GM12878 (cell line): ENCODE measurements around the gene MIGA2. TPM values are rescaled to one million over a fixed set of nuclear protein-coding genes. Genes with fewer than 3 reads are reported as not detected.

Source experiments
- ATAC-seq: fragments of 200-7000 bp; cut with Tn5 transposase; 3 replicates; pipeline ENCODE4 v1.9.1; 2020; ENCODE audit warnings: mild to moderate bottlenecking, moderate library complexity
- BruUV-seq: library from RNA; stranded (reverse); fragments of 400-500 nt; replicated peaks from 2 replicates; lab custom pipeline; 2021; lab: Mats Ljungman, UMichigan
- CTCF ChIA-PET: fragments of 300-600 bp; sonication (Branson Sonifier 250); formaldehyde crosslinking; extraction: SDS; loops from one replicate; lab custom pipeline; 2021; ENCODE audit warnings: inconsistent platforms; lab: Yijun Ruan, JAX
- POLR2A ChIA-PET: fragments of 350-600 bp; formaldehyde crosslinking; extraction: SDS; loops from one replicate; lab custom pipeline; 2021; ENCODE audit warnings: inconsistent platforms; lab: Charles Lee
- RAD21 ChIA-PET: fragments of 300-600 bp; sonication (Branson Sonifier 250); formaldehyde crosslinking; loops from one replicate; lab custom pipeline; 2023; ENCODE audit warnings: antibody characterized with exemption; ENCODE audit not compliant: unreplicated experiment; lab: Charles Lee
- SMC1A ChIA-PET: fragments of 300-600 bp; sonication (Branson Sonifier 250); formaldehyde crosslinking; loops from one replicate; lab custom pipeline; 2023; ENCODE audit not compliant: unreplicated experiment, uncharacterized antibody; lab: Charles Lee
- DNase-seq: peaks from one replicate; pipeline ENCODE4 v3.0.0-alpha.2; 2011; ENCODE audit warnings: low read depth, low spot score
- FAIRE-seq: peaks from 3 replicates; lab custom pipeline; 2011; peaks lifted over from hg19 to GRCh38; lab: Jason Lieb, UNC
- H2AFZ ChIP-seq: 2 replicates; pipeline ENCODE4 v1.6.0; 2011; ENCODE audit warnings: low read depth, low read length, control low read depth; ENCODE audit not compliant: control insufficient read depth
- H3K27ac ChIP-seq: 2 replicates; pipeline ENCODE4 v1.5.1; 2011; ENCODE audit warnings: control low read depth; ENCODE audit not compliant: control insufficient read depth, insufficient read depth
- H3K27me3 ChIP-seq, 2 experiments: replicated peaks in 1 of 2; 2 replicates each; pipeline versions ENCODE4 v1.6.0 to v1.6.1; 2011; ENCODE audit warnings: low read length in 1 of 2; ENCODE audit not compliant: control insufficient read depth in 2 of 2, insufficient read depth in 2 of 2
- H3K36me3 ChIP-seq, 2 experiments: 2 replicates each; pipeline ENCODE4 v1.5.1; 2011; ENCODE audit warnings: low read length in 1 of 2; ENCODE audit not compliant: control insufficient read depth in 2 of 2, insufficient read depth in 2 of 2
- H3K4me1 ChIP-seq: 2 replicates; pipeline ENCODE4 v1.6.1; 2011; ENCODE audit warnings: mild to moderate bottlenecking, low read length, moderate library complexity, mixed read lengths; ENCODE audit not compliant: control insufficient read depth, insufficient read depth
- H3K4me2 ChIP-seq: 2 replicates; pipeline ENCODE4 v1.6.0; 2011; ENCODE audit warnings: control low read depth; ENCODE audit not compliant: control insufficient read depth, insufficient read depth
- H3K4me3 ChIP-seq: fragments of 200-600 bp; sonication (generic); 2 replicates; pipeline ENCODE4 v1.5.1; 2016
- H3K79me2 ChIP-seq: 2 replicates; pipeline ENCODE4 v1.6.0; 2011; ENCODE audit warnings: low read length; ENCODE audit not compliant: control insufficient read depth, insufficient read depth
- H3K9ac ChIP-seq: 2 replicates; pipeline ENCODE4 v1.8.0; 2011; ENCODE audit warnings: low read length, control low read depth, mixed read lengths; ENCODE audit not compliant: control insufficient read depth, insufficient read depth
- H3K9me3 ChIP-seq: replicated peaks from 3 replicates; pipeline ENCODE4 v1.5.1; 2011; ENCODE audit warnings: mild to moderate bottlenecking, low read length; ENCODE audit not compliant: control insufficient read depth, insufficient read depth
- H4K20me1 ChIP-seq: 2 replicates; pipeline ENCODE4 v1.6.0; 2011; ENCODE audit not compliant: control insufficient read depth, insufficient read depth
- ATF2 ChIP-seq: IDR thresholded peaks from 2 replicates; pipeline ENCODE4 v1.6.1; 2012; ENCODE audit warnings: low read length, inconsistent platforms
- BACH1 ChIP-seq: fragments of 450-650 bp; IDR thresholded peaks from 2 replicates; pipeline ENCODE4 v1.6.1; 2017; ENCODE audit warnings: mild to moderate bottlenecking, borderline replicate concordance
- CHD1 ChIP-seq: IDR thresholded peaks from 2 replicates; pipeline ENCODE4 v1.6.1; 2012; ENCODE audit warnings: low read depth, low read length, improper control_type of control experiment
- E2F4 ChIP-seq: IDR thresholded peaks from 2 replicates; pipeline ENCODE4 v1.6.1; 2012; ENCODE audit warnings: low read depth, low read length, improper control_type of control experiment
- EED ChIP-seq: sonication (generic); IDR thresholded peaks from 2 replicates; pipeline ENCODE4 v1.6.1; 2016; ENCODE audit warnings: antibody characterized with exemption, low read depth
- IRF5 ChIP-seq: fragments of 450-650 bp; IDR thresholded peaks from 2 replicates; pipeline ENCODE4 v1.6.1; 2017; ENCODE audit warnings: borderline replicate concordance
- JUND ChIP-seq: IDR thresholded peaks from 2 replicates; pipeline ENCODE4 v1.6.1; 2012; ENCODE audit warnings: low read depth, mild to moderate bottlenecking, low read length, improper control_type of control experiment, moderate library complexity
- NFYA ChIP-seq: IDR thresholded peaks from 2 replicates; pipeline ENCODE4 v1.6.1; 2011; ENCODE audit warnings: low read depth, mild to moderate bottlenecking, low read length, improper control_type of control experiment, borderline replicate concordance
- NRF1 ChIP-seq: conservative IDR thresholded peaks from 2 replicates; pipeline ENCODE4 v1.6.1; 2011; ENCODE audit warnings: mild to moderate bottlenecking, low read depth, low read length, improper control_type of control experiment
- PAX5 ChIP-seq: IDR thresholded peaks from 2 replicates; pipeline ENCODE4 v1.6.1; 2011; ENCODE audit warnings: low read depth, low read length, borderline replicate concordance
- RAD51 ChIP-seq: fragments of 450-650 bp; IDR thresholded peaks from 2 replicates; pipeline ENCODE4 v1.6.1; 2016; ENCODE audit warnings: moderate library complexity, mild to moderate bottlenecking, inconsistent platforms
- REST ChIP-seq: IDR thresholded peaks from 2 replicates; pipeline ENCODE4 v1.6.1; 2012; ENCODE audit warnings: mild to moderate bottlenecking, low read depth, low read length
- RUNX3 ChIP-seq: IDR thresholded peaks from 2 replicates; pipeline ENCODE4 v1.6.1; 2012; ENCODE audit warnings: low read length, inconsistent platforms
- SREBF2 ChIP-seq: IDR thresholded peaks from 2 replicates; pipeline ENCODE4 v1.6.1; 2012; ENCODE audit warnings: mild to moderate bottlenecking, low read length
- TARDBP ChIP-seq: IDR thresholded peaks from 2 replicates; pipeline ENCODE4 v1.6.1; 2016; ENCODE audit warnings: borderline replicate concordance
- WGBS: methylation state at CpG from one replicate; pipeline ENCODE4 v1.1.6; 2016; ENCODE audit warnings: low lambda C conversion rate; ENCODE audit not compliant: insufficient replicate concordance, insufficient coverage; ENCODE audit errors: missing lambda C conversion rate; 5-methylcytosine and 5-hydroxymethylcytosine counted together
- in situ Hi-C: fragments of 300-500 bp; cut with MboI; formaldehyde crosslinking; loops from 9 replicates; pipeline ENCODE4 v1.14.3; 2018; ENCODE audit warnings: mixed read lengths
- intact Hi-C: fragments of 100-400 bp; cut with micrococcal nuclease; formaldehyde crosslinking; loops from one replicate; pipeline ENCODE4 v1.14.2; 2022; ENCODE audit not compliant: unreplicated experiment
- polyA plus RNA-seq, 11 experiments: library from polyadenylated mRNA; depleted of rRNA in 4 of 11; unstranded in 6 of 11; stranded (reverse) in 5 of 11; fragments of >200 nt; fragmentation: Nextera tagmentation in 4 of 11; fragmentation: Illumina TruSeq in 1 of 11; extraction: Ambion mirVana in 4 of 11; extraction: Trizol in 1 of 11; gene quantifications; 1 replicate in 1 of 11; 2 replicates in 10 of 11; pipeline versions ENCODE4 v1.2.1 to v1.2.3, GENCODE V29; 2011 to 2016; ENCODE audit warnings: inconsistent platforms in 2 of 11, missing spikeins in 2 of 11, low read depth in 1 of 11
- total RNA-seq, 4 experiments: library from RNA; depleted of rRNA in 3 of 4; stranded (reverse); fragments of >200 nt in 3 of 4; fragmentation: Illumina TruSeq in 1 of 4; extraction: Trizol in 1 of 4; gene quantifications; 2 replicates each; pipeline versions ENCODE4 v1.2.1 to v1.2.3, GENCODE V29; 2013 to 2021

Gene MIGA2
- total and polyA plus RNA-seq, 10 of the 15 experiments (the other 5 are each of a cell fraction or from before 2014, with no cell fraction given), result 0.14 to 31.0 (median 12.7) TPM

GRCh38 chr9:129071526-129072126 is 35.2 kb downstream of the MIGA2 start (continued):
- TF ChIP-seq E2F4 (no peak), PAX5 (no peak), JUND (no peak), ATF2 (no peak), CHD1 (no peak), TARDBP (no peak), NFYA (no peak)

- Histone ChIP-seq H3K27ac (no peak overlapping the region), H3K27me3 (no peaks in the 10 kb centered on the region), H2AFZ (no peak overlapping the region), H3K4me3 (no peak overlapping the region), H3K79me2 (no peaks in the 10 kb centered on the region), H4K20me1 (no peaks in the 10 kb centered on the region), H3K9ac (no peak overlapping the region), H3K4me1 (peaks cover 12% of the 10 kb centered on the region), H3K36me3 (no peaks in the 10 kb centered on the region; a peak in 2 of 4 replicates), H3K9me3 (no peaks in the 10 kb centered on the region), H3K4me2 (no peak overlapping the region)
- ChIA-PET POLR2A (no interaction called here), RAD21 (no interaction called here), CTCF (no interaction called here), SMC1A (no interaction called here)
- intact Hi-C loops, result no loop called here
- in situ Hi-C loops, result no loop called here
- 92% methylated on average over 9 of the region's 9 CpGs for WGBS
- ATAC-seq, result no peak
- FAIRE-seq, result no peak
- BruUV-seq, result no TSS peak
- no peak for DNase-seq
- TF ChIP-seq EED (no peak), NRF1 (no peak), RAD51 (no peak), ATF2 (no peak), REST (no peak), TARDBP (no peak), BACH1 (no peak), IRF5 (no peak), RUNX3 (no peak), SREBF2 (no peak)
Observed at GRCh38 chr9:129072171-129072570, 35.7 kb downstream of the MIGA2 start.
